ENCODE results near the gene CENPP.

- TF ChIP-seq CTCF (IDR thresholded peaks at IDR 0.05; ENCODE audit: insufficient read depth, low read length, poor library complexity, severe bottlenecking) (no peak), EZH2phosphoT487 (conservative IDR thresholded peaks at IDR 0.05; ENCODE audit: low read length) (no peak)
Observed at GRCh38 chr9:92564504-92564903, 238.8 kb downstream of the CENPP start.
